Activated naive CD4-positive, alpha-beta T cell treated with anti-CD3 and anti-CD28 coated beads, Interleukin-2, amount 50 U/mL, for 72 hours (primary cell): ENCODE data around the gene IPO8. TPM values are rescaled to one million over a fixed set of nuclear protein-coding genes. Genes with fewer than 3 reads are reported as not detected.
"Not testable (repeated sequence)": the region's sequence is repeated elsewhere in the genome, so short reads cannot be mapped to it uniquely, and the experiment has no call there.

Experiments used
- ATAC-seq, 2 donors: fragments of 150-1000 bp; cut with Tn5 transposase; 2 replicates each; pipeline ENCODE4 v1.10.0; 2021; ENCODE audit warnings: mild to moderate bottlenecking in 2 of 2, moderate library complexity in 2 of 2
- DNase-seq, 2 donors: peaks; one replicate each; pipeline ENCODE4 v3.0.0; 2021 to 2022; ENCODE audit warnings: low spot score in 2 of 2
- H3K27ac Mint-ChIP-seq, 2 donors: one replicate each; pipeline ENCODE4 v1.8.0; 2022; ENCODE audit warnings: mild to moderate bottlenecking in 2 of 2, mixed read lengths in 2 of 2
- H3K36me3 Mint-ChIP-seq, 2 donors: one replicate each; pipeline ENCODE4 v1.8.0; 2022; ENCODE audit warnings: mixed read lengths in 2 of 2
- H3K9me3 Mint-ChIP-seq, 2 donors: one replicate each; pipeline ENCODE4 v1.8.0; 2022; ENCODE audit warnings: mixed read lengths in 2 of 2
- total RNA-seq, 2 donors: library from RNA; stranded (reverse); gene quantifications; one replicate each; pipeline ENCODE4 v1.2.3, GENCODE V29; 2022

Gene IPO8
- total RNA-seq, 2 donors from 2014 or later, result 28.4 to 49.3 TPM

GRCh38 chr12:30630076-30630978 is 65.3 kb downstream of the IPO8 start:
- Mint-ChIP-seq H3K27ac (no peak overlapping the region), H3K9me3 (no peaks in the 10 kb centered on the region), H3K36me3 (peaks cover 0 to 18% of the 10 kb centered on the region in 2 donors)

GRCh38 chr12:30626847-30627246 is 68.8 kb downstream of the IPO8 start:
- Mint-ChIP-seq H3K27ac (no peak overlapping the region), H3K9me3 (no peaks in the 10 kb centered on the region), H3K36me3 (peaks cover 0 to 5% of the 10 kb centered on the region in 2 donors)
- no peak for DNase-seq
- no peak for ATAC-seq

More at GRCh38 chr12:30630076-30630978, 65.3 kb downstream of the IPO8 start:
- no peak for ATAC-seq
- no peak for DNase-seq

- no peak for ATAC-seq
- DNase-seq, result no peak
- H3K36me3 Mint-ChIP-seq, result peaks cover 0 to 5% of the 10 kb centered on the region in 2 donors
- no peak overlapping the region for H3K27ac Mint-ChIP-seq
- no peaks in the 10 kb centered on the region for H3K9me3 Mint-ChIP-seq
Observed at GRCh38 chr12:30624009-30624408, 71.7 kb downstream of the IPO8 start.

- ATAC-seq (peak; percentile 89 to 99), DNase-seq (peak in 1 of 2 donors; percentile 10)
- no peaks in the 10 kb centered on the region for H3K9me3 Mint-ChIP-seq
- H3K27ac Mint-ChIP-seq, result peak overlapping the region; percentile 26 to 51
- no peaks in the 10 kb centered on the region for H3K36me3 Mint-ChIP-seq
Observed at GRCh38 chr12:30622509-30622908, 73.2 kb downstream of the IPO8 start.

- DNase-seq, H3K27ac Mint-ChIP-seq, ATAC-seq, H3K9me3 Mint-ChIP-seq, H3K36me3 Mint-ChIP-seq: not testable (repeated sequence)
Observed at GRCh38 chr12:30621663-30622241, 73.9 kb downstream of the IPO8 start.

GRCh38 chr12:30617346-30618016 is 78.2 kb downstream of the IPO8 start:
- DNase-seq (no peak), ATAC-seq (no peak)
- Mint-ChIP-seq H3K9me3 (no peaks in the 10 kb centered on the region), H3K27ac (no peak overlapping the region), H3K36me3 (no peaks in the 10 kb centered on the region)

GRCh38 chr12:30614031-30614430 is 81.6 kb downstream of the IPO8 start:
- no peak overlapping the region for H3K27ac Mint-ChIP-seq
- peaks cover 4 to 5% of the 10 kb centered on the region in 2 donors for H3K9me3 Mint-ChIP-seq
- DNase-seq, result no peak
- no peak for ATAC-seq
- H3K36me3 Mint-ChIP-seq, result peaks cover 0 to 4% of the 10 kb centered on the region in 2 donors

- Mint-ChIP-seq H3K36me3 (peaks cover 0 to 9% of the 10 kb centered on the region in 2 donors), H3K9me3 (peaks cover 4 to 11% of the 10 kb centered on the region in 2 donors), H3K27ac (no peak overlapping the region)
- DNase-seq (no peak), ATAC-seq (no peak)
Observed at GRCh38 chr12:30613119-30613830, 82.4 kb downstream of the IPO8 start.

GRCh38 chr12:30610718-30611117 is 85.0 kb downstream of the IPO8 start:
- ATAC-seq (no peak), DNase-seq (no peak)
- H3K27ac Mint-ChIP-seq, result no peak overlapping the region
- peaks cover under 1 to 20% of the 10 kb centered on the region in 2 donors for H3K36me3 Mint-ChIP-seq
- H3K9me3 Mint-ChIP-seq, result peaks cover 4 to 14% of the 10 kb centered on the region in 2 donors

- not testable (repeated sequence) for ATAC-seq
- peaks cover 9 to 25% of the 10 kb centered on the region in 2 donors for H3K36me3 Mint-ChIP-seq
Observed at GRCh38 chr12:30609819-30610218, 85.8 kb downstream of the IPO8 start.

GRCh38 chr12:30604302-30604701 is 91.4 kb downstream of the IPO8 start:
- Mint-ChIP-seq H3K36me3 (peaks cover 23 to 41% of the 10 kb centered on the region in 2 donors), H3K9me3 (peaks cover 24 to 28% of the 10 kb centered on the region in 2 donors)
- not testable (repeated sequence) for ATAC-seq, H3K27ac Mint-ChIP-seq, DNase-seq

More at GRCh38 chr12:30609819-30610218, 85.8 kb downstream of the IPO8 start:
- H3K9me3 Mint-ChIP-seq, result peaks cover 10 to 14% of the 10 kb centered on the region in 2 donors
- DNase-seq, H3K27ac Mint-ChIP-seq: not testable (repeated sequence)

- Mint-ChIP-seq H3K9me3 (peaks cover 18 to 24% of the 10 kb centered on the region in 2 donors), H3K27ac (no peak overlapping the region), H3K36me3 (peaks cover 23 to 35% of the 10 kb centered on the region in 2 donors)
- no peak for DNase-seq
- ATAC-seq, result no peak
Observed at GRCh38 chr12:30603129-30603528, 92.5 kb downstream of the IPO8 start.

GRCh38 chr12:30602678-30603077 is 93.0 kb downstream of the IPO8 start:
- DNase-seq (no peak), ATAC-seq (no peak)
- Mint-ChIP-seq H3K27ac (no peak overlapping the region), H3K9me3 (peaks cover 16 to 24% of the 10 kb centered on the region in 2 donors), H3K36me3 (peaks cover 23 to 32% of the 10 kb centered on the region in 2 donors)

GRCh38 chr12:30599608-30600007 is 96.1 kb downstream of the IPO8 start:
- peaks cover 16 to 22% of the 10 kb centered on the region in 2 donors for H3K9me3 Mint-ChIP-seq
- peaks cover 14 to 18% of the 10 kb centered on the region in 2 donors for H3K36me3 Mint-ChIP-seq
- ATAC-seq (no peak), DNase-seq (no peak)
- H3K27ac Mint-ChIP-seq, result no peak overlapping the region

GRCh38 chr12:30598889-30599288 is 96.8 kb downstream of the IPO8 start:
- Mint-ChIP-seq H3K27ac (no peak overlapping the region), H3K9me3 (peaks cover 16 to 22% of the 10 kb centered on the region in 2 donors), H3K36me3 (peaks cover 14 to 18% of the 10 kb centered on the region in 2 donors)
- no peak for ATAC-seq
- DNase-seq, result no peak

- H3K36me3 Mint-ChIP-seq, result no peaks in the 10 kb centered on the region
- H3K9me3 Mint-ChIP-seq, result peaks cover 3 to 4% of the 10 kb centered on the region in 2 donors
- ATAC-seq, result no peak
- DNase-seq, result no peak
- H3K27ac Mint-ChIP-seq, result no peak overlapping the region
Observed at GRCh38 chr12:30595742-30596141, 99.9 kb downstream of the IPO8 start.
